Measurements from ENCODE around the gene PTPN3.

DNA sequence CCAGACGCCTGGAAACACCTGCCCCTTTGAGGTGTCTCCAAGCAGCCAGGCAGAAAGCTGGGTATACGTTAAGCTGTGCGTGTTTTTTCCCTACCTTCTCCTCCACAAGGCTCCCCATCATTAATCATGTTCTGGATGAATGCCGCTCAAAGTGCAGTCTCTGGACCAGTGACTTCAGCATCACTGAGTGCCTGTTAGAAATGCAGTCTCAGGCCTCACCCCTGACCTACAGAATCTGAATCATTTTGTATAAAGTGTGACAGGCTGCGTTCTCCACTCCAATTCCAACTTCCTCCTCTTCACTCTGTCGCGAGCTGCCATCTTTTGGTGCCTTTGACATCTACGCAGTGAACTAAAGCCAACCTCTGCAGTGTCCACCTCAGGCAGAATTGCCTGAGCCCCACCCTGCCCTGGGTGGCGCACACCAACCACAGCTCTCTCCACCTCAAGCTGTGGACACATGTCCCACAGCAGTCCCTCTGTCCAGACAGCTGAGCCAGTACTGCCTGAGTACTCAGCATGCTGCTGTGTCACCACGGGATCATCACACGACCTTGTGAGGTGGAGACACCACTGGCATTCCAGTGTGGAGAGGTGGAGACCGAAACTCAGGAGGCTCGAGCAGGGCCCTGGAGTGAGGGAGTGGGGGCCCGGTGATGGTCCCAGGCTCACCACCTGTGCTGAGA, 14.2 kb downstream of the PTPN3 start:
- TF ChIP-seq, protein P1, sequence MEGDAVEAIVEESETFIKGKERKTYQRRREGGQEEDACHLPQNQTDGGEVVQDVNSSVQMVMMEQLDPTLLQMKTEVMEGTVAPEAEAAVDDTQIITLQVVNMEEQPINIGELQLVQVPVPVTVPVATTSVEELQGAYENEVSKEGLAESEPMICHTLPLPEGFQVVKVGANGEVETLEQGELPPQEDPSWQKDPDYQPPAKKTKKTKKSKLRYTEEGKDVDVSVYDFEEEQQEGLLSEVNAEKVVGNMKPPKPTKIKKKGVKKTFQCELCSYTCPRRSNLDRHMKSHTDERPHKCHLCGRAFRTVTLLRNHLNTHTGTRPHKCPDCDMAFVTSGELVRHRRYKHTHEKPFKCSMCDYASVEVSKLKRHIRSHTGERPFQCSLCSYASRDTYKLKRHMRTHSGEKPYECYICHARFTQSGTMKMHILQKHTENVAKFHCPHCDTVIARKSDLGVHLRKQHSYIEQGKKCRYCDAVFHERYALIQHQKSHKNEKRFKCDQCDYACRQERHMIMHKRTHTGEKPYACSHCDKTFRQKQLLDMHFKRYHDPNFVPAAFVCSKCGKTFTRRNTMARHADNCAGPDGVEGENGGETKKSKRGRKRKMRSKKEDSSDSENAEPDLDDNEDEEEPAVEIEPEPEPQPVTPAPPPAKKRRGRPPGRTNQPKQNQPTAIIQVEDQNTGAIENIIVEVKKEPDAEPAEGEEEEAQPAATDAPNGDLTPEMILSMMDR (conservative IDR thresholded peaks at IDR 0.05), result no peak
- TF ChIP-seq EZH2 (IDR thresholded peaks at IDR 0.05; ENCODE audit: low read depth), result no peak
